Stimulated activated CD4-positive, alpha-beta T cell treated with anti-CD3 and anti-CD28 coated beads, Interleukin-1b, Interleukin-23, amount 100 ng/mL, for 48 hours (primary cell): Measurements from ENCODE around the gene EPAS1.

ENCODE experiments used
- DNase-seq: peaks from one replicate; pipeline ENCODE4 v3.0.0-alpha.2; 2020

EPAS1 gene

GRCh38 chr2:46296840-46297545, at the start of gene EPAS1:
Gene EPAS1 (plus strand): TSS chr2:46297407. CDS start chr2:46297912, 505 bp downstream.
- DNase-seq: peak; percentile 69

GRCh38 chr2:46248171-46248570, 49.0 kb upstream of the EPAS1 start:
- DNase-seq: no peak

- DNase-seq: no peak
Observed at GRCh38 chr2:46249654-46250053, 47.6 kb upstream of the EPAS1 start.

- no peak for DNase-seq
Observed at GRCh38 chr2:46252891-46253659, 44.1 kb upstream of the EPAS1 start.

GRCh38 chr2:46254474-46254873, 42.7 kb upstream of the EPAS1 start:
- DNase-seq: no peak

- no peak for DNase-seq
Observed at GRCh38 chr2:46256563-46257142, 40.6 kb upstream of the EPAS1 start.

- no peak for DNase-seq
Observed at GRCh38 chr2:46257476-46257875, 39.7 kb upstream of the EPAS1 start.

GRCh38 chr2:46257980-46258379, 39.2 kb upstream of the EPAS1 start:
- no peak for DNase-seq

GRCh38 chr2:46258937-46259776, 38.0 kb upstream of the EPAS1 start:
- DNase-seq: no peak

- DNase-seq: no peak
Observed at GRCh38 chr2:46259777-46260168, 37.4 kb upstream of the EPAS1 start.

GRCh38 chr2:46260305-46260704, 36.9 kb upstream of the EPAS1 start:
- no peak for DNase-seq

- no peak for DNase-seq
Observed at GRCh38 chr2:46262248-46262938, 34.8 kb upstream of the EPAS1 start.

GRCh38 chr2:46263347-46263746, 33.9 kb upstream of the EPAS1 start:
- DNase-seq: no peak

- DNase-seq: no peak
Observed at GRCh38 chr2:46264447-46264846, 32.8 kb upstream of the EPAS1 start.

GRCh38 chr2:46266134-46266533, 31.1 kb upstream of the EPAS1 start:
- no peak for DNase-seq

GRCh38 chr2:46267616-46268015, 29.6 kb upstream of the EPAS1 start:
- DNase-seq: no peak

- no peak for DNase-seq
Observed at GRCh38 chr2:46268196-46268595, 29.0 kb upstream of the EPAS1 start.

- no peak for DNase-seq
Observed at GRCh38 chr2:46269001-46269400, 28.2 kb upstream of the EPAS1 start.

- no peak for DNase-seq
Observed at GRCh38 chr2:46269544-46270273, 27.5 kb upstream of the EPAS1 start.

- DNase-seq: no peak
Observed at GRCh38 chr2:46270384-46270783, 26.8 kb upstream of the EPAS1 start.

GRCh38 chr2:46273225-46273863, 23.9 kb upstream of the EPAS1 start:
- no peak for DNase-seq
